SK-N-SH treated with all-trans-retinoic acid at 6 μM for 48 hours (cell line): ENCODE results near the gene EDA.
A peak's percentile ranks its signal among the peaks of the same experiment; 100 is the strongest.

ENCODE experiments used
- ATAC-seq: fragments of 200-7000 bp; cut with Tn5 transposase; 3 replicates; pipeline ENCODE4 v1.9.1; 2020; ENCODE audit warnings: mild to moderate bottlenecking, moderate library complexity
- ARNTL ChIP-seq: fragments of 450-650 bp; formaldehyde crosslinking; IDR thresholded peaks from 2 replicates; pipeline ENCODE4 v1.5.0; 2020; ENCODE audit warnings: low read depth, mild to moderate bottlenecking, moderate library complexity, borderline replicate concordance
- BACH2 ChIP-seq: fragments of 250-450 bp; sonication (Bioruptor Pico); IDR thresholded peaks from 2 replicates; pipeline ENCODE4 v1.9.0; 2021; ENCODE audit warnings: mild to moderate bottlenecking, borderline replicate concordance
- CSDC2 ChIP-seq: fragments of 250-450 bp; sonication (Bioruptor Pico); IDR thresholded peaks from 2 replicates; pipeline ENCODE4 v1.5.0; 2020; ENCODE audit warnings: mild to moderate bottlenecking, moderate library complexity
- ESRRG ChIP-seq: fragments of 250-450 bp; sonication (Bioruptor Pico); IDR thresholded peaks from 2 replicates; pipeline ENCODE4 v1.6.1; 2021; ENCODE audit warnings: mild to moderate bottlenecking
- GLIS3 ChIP-seq: fragments of 250-450 bp; sonication (Bioruptor Pico); IDR thresholded peaks from 2 replicates; pipeline ENCODE4 v1.5.0; 2020; ENCODE audit warnings: mild to moderate bottlenecking, moderate library complexity
- ISL1 ChIP-seq: fragments of 250-450 bp; sonication (Bioruptor Pico); IDR thresholded peaks from 2 replicates; pipeline ENCODE4 v2.1.2; 2022; ENCODE audit warnings: mild to moderate bottlenecking, moderate library complexity
- OSR1 ChIP-seq: fragments of 250-450 bp; sonication (Bioruptor Pico); IDR thresholded peaks from 2 replicates; pipeline ENCODE4 v1.8.0; 2022; ENCODE audit warnings: moderate library complexity, mild to moderate bottlenecking, inconsistent platforms
- PPARA ChIP-seq: fragments of 250-450 bp; sonication (Bioruptor Pico); IDR thresholded peaks from 2 replicates; pipeline ENCODE4 v1.5.0; 2020; ENCODE audit warnings: mild to moderate bottlenecking, borderline replicate concordance
- RARB ChIP-seq: fragments of 250-450 bp; sonication (Bioruptor Pico); IDR thresholded peaks from 2 replicates; pipeline ENCODE4 v1.8.0; 2021; ENCODE audit warnings: mild to moderate bottlenecking, moderate library complexity
- SNAI2 ChIP-seq: fragments of 250-450 bp; sonication (Bioruptor Pico); IDR thresholded peaks from 2 replicates; pipeline ENCODE4 v1.5.0; 2020; ENCODE audit warnings: mild to moderate bottlenecking, moderate library complexity
- TCF4 ChIP-seq: fragments of 250-450 bp; sonication (Bioruptor Pico); IDR thresholded peaks from 2 replicates; pipeline ENCODE4 v1.8.0; 2021; ENCODE audit warnings: mild to moderate bottlenecking, moderate library complexity, borderline replicate concordance
- TOX ChIP-seq: fragments of 250-450 bp; sonication (Bioruptor Pico); IDR thresholded peaks from 2 replicates; pipeline ENCODE4 v1.8.0; 2021; ENCODE audit warnings: mild to moderate bottlenecking, moderate library complexity, borderline replicate concordance
- ZC3H10 ChIP-seq: fragments of 250-450 bp; sonication (Bioruptor Pico); IDR thresholded peaks from 2 replicates; pipeline ENCODE4 v1.5.1; 2021; ENCODE audit warnings: mild to moderate bottlenecking, moderate library complexity
- ZFP3 ChIP-seq: fragments of 250-450 bp; sonication (Bioruptor Pico); IDR thresholded peaks from 2 replicates; pipeline ENCODE4 v1.5.0; 2020; ENCODE audit warnings: mild to moderate bottlenecking, moderate library complexity
- ZFP30 ChIP-seq: fragments of 450-650 bp; formaldehyde crosslinking; IDR thresholded peaks from 2 replicates; pipeline ENCODE4 v1.5.0; 2022; ENCODE audit warnings: mild to moderate bottlenecking, moderate library complexity
- ZNF70 ChIP-seq: fragments of 450-650 bp; formaldehyde crosslinking; IDR thresholded peaks from 2 replicates; pipeline ENCODE4 v1.5.0; 2020; ENCODE audit warnings: mild to moderate bottlenecking, moderate library complexity
- ZNF8 ChIP-seq: fragments of 450-650 bp; formaldehyde crosslinking; IDR thresholded peaks from 2 replicates; pipeline ENCODE4 v1.5.0; 2020; ENCODE audit warnings: mild to moderate bottlenecking, moderate library complexity
- TF ChIP-seq, protein P1 (sequence below): fragments of 250-450 bp; sonication (Bioruptor Pico); IDR thresholded peaks from 2 replicates; pipeline ENCODE4 v1.8.0; 2021; ENCODE audit warnings: low read depth, mild to moderate bottlenecking, moderate library complexity, borderline replicate concordance
- TF ChIP-seq, protein P2 (sequence below): fragments of 250-450 bp; sonication (Bioruptor Pico); IDR thresholded peaks from 2 replicates; pipeline ENCODE4 v1.5.1; 2020; ENCODE audit warnings: low read depth, mild to moderate bottlenecking, moderate library complexity
- TF ChIP-seq, protein P3 (sequence below): fragments of 250-450 bp; sonication (Bioruptor Pico); IDR thresholded peaks from 2 replicates; pipeline ENCODE4 v1.5.1; 2021; ENCODE audit warnings: mild to moderate bottlenecking, moderate library complexity
- TF ChIP-seq, protein P4 (sequence below): fragments of 250-450 bp; sonication (Bioruptor Pico); IDR thresholded peaks from 2 replicates; pipeline ENCODE4 v1.8.0; 2020; ENCODE audit warnings: mild to moderate bottlenecking, moderate library complexity, borderline replicate concordance

The EDA gene

DNA sequence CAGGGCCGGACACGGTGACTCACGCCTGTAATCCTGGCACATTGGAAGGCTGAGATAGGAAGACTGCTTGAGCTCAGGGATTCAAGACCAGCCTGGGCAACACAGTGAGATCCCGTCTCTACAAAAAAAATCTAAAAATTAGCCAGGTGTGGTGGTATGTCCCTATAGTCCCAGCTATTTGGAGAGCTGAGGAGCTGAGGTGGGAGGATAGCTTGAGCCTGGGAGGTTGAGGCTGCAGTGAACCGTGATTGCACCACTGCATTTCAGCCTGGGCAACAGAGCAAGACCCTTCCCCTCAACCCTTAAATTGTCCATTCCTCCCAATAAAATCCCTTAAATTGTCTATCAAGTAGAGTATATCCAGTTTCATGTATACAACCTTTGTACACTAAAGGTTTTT, 463.4 kb downstream of the EDA start:
- ATAC-seq, result no peak
- TF ChIP-seq, protein P1, sequence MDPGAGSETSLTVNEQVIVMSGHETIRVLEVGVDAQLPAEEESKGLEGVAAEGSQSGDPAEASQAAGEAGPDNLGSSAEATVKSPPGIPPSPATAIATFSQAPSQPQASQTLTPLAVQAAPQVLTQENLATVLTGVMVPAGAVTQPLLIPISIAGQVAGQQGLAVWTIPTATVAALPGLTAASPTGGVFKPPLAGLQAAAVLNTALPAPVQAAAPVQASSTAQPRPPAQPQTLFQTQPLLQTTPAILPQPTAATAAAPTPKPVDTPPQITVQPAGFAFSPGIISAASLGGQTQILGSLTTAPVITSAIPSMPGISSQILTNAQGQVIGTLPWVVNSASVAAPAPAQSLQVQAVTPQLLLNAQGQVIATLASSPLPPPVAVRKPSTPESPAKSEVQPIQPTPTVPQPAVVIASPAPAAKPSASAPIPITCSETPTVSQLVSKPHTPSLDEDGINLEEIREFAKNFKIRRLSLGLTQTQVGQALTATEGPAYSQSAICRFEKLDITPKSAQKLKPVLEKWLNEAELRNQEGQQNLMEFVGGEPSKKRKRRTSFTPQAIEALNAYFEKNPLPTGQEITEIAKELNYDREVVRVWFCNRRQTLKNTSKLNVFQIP (CRISPR knock-in tag), result no peak
- no peak for TF ChIP-seq CSDC2 (CRISPR knock-in tag)

DNA sequence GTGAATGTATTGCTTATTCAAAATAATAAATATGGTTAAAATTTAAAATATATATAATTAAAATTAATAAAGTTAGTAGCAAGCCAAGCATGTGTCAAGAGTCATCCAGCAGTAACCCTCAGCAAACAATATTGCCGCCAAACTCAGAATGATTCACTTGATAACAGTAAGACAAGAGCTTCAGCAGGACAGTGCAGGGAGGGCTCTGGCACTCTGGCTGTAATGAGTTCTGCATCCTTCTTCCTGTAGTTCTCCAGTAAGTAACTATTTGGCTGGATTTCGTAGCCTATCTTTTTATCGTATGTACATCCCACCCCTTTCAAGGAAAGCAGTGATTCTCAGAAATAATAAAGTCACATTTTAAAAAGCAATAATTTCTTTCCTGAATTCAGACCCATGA, 464.0 kb downstream of the EDA start:
- ATAC-seq, result peak; percentile 60
- TF ChIP-seq RARB (CRISPR knock-in tag) (no peak), TCF4 (CRISPR knock-in tag) (no peak), ZC3H10 (no peak), ZFP3 (CRISPR knock-in tag) (no peak), CSDC2 (CRISPR knock-in tag) (no peak), ZNF8 (CRISPR knock-in tag) (no peak), GLIS3 (no peak), SNAI2 (no peak), ZFP30 (CRISPR knock-in tag) (no peak), TOX (CRISPR knock-in tag) (no peak)
- TF ChIP-seq, protein P2, sequence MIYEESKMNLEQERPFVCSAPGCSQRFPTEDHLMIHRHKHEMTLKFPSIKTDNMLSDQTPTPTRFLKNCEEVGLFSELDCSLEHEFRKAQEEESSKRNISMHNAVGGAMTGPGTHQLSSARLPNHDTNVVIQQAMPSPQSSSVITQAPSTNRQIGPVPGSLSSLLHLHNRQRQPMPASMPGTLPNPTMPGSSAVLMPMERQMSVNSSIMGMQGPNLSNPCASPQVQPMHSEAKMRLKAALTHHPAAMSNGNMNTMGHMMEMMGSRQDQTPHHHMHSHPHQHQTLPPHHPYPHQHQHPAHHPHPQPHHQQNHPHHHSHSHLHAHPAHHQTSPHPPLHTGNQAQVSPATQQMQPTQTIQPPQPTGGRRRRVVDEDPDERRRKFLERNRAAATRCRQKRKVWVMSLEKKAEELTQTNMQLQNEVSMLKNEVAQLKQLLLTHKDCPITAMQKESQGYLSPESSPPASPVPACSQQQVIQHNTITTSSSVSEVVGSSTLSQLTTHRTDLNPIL (CRISPR knock-in tag), result no peak
- TF ChIP-seq, protein P3, sequence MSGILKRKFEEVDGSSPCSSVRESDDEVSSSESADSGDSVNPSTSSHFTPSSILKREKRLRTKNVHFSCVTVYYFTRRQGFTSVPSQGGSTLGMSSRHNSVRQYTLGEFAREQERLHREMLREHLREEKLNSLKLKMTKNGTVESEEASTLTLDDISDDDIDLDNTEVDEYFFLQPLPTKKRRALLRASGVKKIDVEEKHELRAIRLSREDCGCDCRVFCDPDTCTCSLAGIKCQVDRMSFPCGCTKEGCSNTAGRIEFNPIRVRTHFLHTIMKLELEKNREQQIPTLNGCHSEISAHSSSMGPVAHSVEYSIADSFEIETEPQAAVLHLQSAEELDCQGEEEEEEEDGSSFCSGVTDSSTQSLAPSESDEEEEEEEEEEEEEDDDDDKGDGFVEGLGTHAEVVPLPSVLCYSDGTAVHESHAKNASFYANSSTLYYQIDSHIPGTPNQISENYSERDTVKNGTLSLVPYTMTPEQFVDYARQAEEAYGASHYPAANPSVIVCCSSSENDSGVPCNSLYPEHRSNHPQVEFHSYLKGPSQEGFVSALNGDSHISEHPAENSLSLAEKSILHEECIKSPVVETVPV, result no peak

DNA sequence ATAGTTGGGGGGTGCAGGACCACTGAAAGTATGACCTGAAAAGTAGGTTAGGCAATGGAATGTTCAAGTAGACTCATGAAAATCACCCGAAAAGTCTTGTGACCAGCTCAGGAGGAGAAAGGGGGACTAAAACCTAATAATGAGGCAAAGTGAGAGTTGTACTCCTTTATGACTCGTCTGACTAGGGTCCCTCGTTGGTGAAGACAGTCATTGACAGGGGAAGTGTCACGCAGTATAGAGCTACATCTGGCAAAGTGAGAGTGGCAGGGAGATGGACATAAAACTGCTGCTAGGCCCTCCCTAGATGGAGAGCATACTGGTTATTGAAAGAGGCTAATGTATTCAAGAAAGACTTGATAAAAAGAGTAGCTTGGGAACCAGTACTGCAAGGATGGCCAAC, 466.8 kb downstream of the EDA start:
- TF ChIP-seq BACH2 (CRISPR knock-in tag), result no peak
- TF ChIP-seq ZNF70 (CRISPR knock-in tag), result no peak
- no peak for TF ChIP-seq SNAI2
- TF ChIP-seq PPARA (CRISPR knock-in tag), result no peak
- TF ChIP-seq GLIS3, result no peak
- no peak for TF ChIP-seq ARNTL (CRISPR knock-in tag)
- TF ChIP-seq ZFP30 (CRISPR knock-in tag), result no peak
- TF ChIP-seq RARB (CRISPR knock-in tag), result no peak
- no peak for TF ChIP-seq ISL1 (CRISPR knock-in tag)
- ATAC-seq, result no peak

DNA sequence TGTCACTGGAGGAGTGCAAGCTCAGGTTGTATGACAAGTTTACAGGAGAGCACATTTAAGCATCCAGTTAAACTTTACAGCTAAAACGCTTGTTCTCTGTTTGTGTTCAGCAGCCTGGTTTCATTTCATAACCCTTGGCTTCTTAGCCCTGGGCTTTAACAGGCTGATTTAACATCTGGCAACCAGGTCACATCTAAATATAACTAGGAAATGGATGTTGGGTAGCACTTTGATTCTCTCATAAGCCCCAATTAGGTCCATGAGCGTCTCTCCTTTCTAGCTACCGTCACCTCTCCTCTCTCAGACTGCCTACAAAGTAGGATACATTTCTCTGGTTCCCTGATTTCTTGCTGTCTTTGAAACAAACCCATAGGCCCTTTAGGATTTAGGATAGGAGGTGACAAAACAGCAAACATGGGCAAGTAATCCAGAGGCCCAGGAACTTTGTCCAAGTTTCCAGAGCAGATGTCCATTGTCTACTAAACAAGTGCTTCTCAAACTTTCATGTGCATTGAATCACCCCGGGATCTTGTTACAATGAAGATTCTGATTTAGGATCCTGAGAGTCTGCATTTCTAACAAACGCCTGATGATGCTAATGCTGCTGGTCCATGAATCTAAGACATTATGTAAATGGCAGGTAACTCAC, 468.8 kb downstream of the EDA start:
- TF ChIP-seq ESRRG (CRISPR knock-in tag), result no peak
- no peak for TF ChIP-seq OSR1 (CRISPR knock-in tag)
- no peak for TF ChIP-seq GLIS3
- TF ChIP-seq, protein P1 (CRISPR knock-in tag), result no peak
- TF ChIP-seq ZNF70 (CRISPR knock-in tag), result no peak
- TF ChIP-seq, all 23 proteins: peak for 0
- ATAC-seq, result no peak

DNA sequence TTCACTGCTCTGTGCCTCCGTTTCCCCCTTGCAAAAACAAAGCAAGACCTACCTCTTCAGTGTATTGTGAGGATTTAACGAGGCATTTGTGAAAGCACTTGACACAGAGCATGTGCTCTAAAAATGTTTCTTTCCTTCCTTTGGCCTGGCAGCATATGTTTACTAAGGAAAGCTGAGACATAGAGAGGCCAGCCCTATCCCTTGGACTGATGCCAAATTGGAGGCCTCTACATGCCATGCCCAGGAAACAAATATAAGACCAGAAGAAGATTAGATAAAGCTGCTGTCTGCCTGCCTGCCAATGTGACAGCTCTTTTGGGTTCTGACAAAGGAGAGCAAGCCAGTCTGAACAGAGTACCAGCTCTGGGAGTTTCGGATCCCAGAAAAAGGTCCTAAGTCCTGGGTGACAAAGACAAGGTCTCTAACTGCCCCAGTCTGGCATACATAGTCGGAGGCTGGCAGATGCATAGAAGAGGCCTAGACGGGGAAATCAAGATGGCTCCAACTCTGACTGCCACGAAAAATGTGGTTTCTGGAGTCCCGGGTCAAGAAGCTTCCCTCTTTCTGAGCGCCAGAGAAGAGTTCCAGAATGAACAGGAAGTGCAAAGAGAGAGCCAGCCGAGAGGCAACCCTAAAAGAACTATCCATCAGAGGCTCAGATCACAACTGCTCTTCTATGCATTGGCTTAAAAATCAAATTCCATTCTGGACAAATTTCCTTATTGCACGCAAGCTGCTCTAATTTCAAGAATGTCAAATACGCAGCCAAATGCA, 472.1 kb downstream of the EDA start:
- TF ChIP-seq ZNF70 (CRISPR knock-in tag) (no peak), BACH2 (CRISPR knock-in tag) (no peak), TCF4 (CRISPR knock-in tag) (no peak), ZC3H10 (no peak), ZNF8 (CRISPR knock-in tag) (no peak), ZFP30 (CRISPR knock-in tag) (no peak), ZFP3 (CRISPR knock-in tag) (no peak), ARNTL (CRISPR knock-in tag) (no peak), RARB (CRISPR knock-in tag) (no peak), TOX (CRISPR knock-in tag) (no peak), GLIS3 (no peak), OSR1 (CRISPR knock-in tag) (no peak), PPARA (CRISPR knock-in tag) (no peak), ESRRG (CRISPR knock-in tag) (no peak)
- TF ChIP-seq, protein P3, result no peak
- TF ChIP-seq, protein P4, sequence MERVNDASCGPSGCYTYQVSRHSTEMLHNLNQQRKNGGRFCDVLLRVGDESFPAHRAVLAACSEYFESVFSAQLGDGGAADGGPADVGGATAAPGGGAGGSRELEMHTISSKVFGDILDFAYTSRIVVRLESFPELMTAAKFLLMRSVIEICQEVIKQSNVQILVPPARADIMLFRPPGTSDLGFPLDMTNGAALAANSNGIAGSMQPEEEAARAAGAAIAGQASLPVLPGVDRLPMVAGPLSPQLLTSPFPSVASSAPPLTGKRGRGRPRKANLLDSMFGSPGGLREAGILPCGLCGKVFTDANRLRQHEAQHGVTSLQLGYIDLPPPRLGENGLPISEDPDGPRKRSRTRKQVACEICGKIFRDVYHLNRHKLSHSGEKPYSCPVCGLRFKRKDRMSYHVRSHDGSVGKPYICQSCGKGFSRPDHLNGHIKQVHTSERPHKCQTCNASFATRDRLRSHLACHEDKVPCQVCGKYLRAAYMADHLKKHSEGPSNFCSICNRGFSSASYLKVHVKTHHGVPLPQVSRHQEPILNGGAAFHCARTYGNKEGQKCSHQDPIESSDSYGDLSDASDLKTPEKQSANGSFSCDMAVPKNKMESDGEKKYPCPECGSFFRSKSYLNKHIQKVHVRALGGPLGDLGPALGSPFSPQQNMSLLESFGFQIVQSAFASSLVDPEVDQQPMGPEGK (CRISPR knock-in tag), result no peak
- peak; percentile 58 for ATAC-seq
